ENCODE results near the gene TRIM22. TPM values are rescaled to one million over a fixed set of nuclear protein-coding genes. Genes with fewer than 3 reads are reported as not detected.

Gene TRIM22
- polyA plus RNA-seq, 1 donor (not counting 4 experiments of a cell fraction or from before 2014, with no cell fraction given): 119 TPM

DNA sequence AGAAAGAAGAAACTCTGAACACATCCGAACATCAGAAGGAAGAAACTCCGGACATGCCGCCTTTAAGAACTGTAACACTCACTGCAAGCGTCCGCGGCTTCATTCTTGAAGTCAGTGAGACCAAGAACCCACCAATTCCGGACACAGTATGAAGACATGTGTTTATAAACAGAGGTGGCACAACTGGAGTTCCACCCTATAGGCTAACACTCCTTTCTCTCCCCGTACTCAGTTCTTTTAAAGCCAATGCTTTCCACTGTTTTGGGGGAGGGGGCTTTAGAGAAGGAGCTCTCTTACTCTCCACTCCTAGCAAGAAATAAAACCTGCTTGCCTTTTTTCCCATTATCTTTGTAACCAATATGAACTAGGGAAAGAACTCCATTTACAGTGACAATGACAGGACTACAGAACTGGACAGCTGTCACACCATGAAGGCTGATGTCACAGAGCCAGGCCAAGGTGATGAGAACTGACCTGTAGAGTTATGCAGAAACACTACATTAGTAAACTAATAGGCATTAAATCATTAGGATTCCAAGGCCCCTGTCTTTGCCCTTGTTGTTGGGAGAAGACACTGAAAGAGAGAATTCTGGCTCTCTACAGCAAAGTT, 5.4 kb upstream of the TRIM22 start:
- Histone ChIP-seq H3K27ac (ENCODE audit: control insufficient read depth, insufficient read depth, low read length) (peak overlapping the region; percentile 96), H3K36me3 (ENCODE audit: control insufficient read depth in 2 of 2, extremely low read depth in 1 of 2, insufficient read depth in 2 of 2, low read length in 2 of 2) (peaks cover 0 to 4% of the 10 kb centered on the region in 2 experiments), H4K20me1 (ENCODE audit: control insufficient read depth, extremely low read depth, insufficient read depth, low read length) (no peaks in the 10 kb centered on the region), H3K9me3 (ENCODE audit: control insufficient read depth, low read depth, low read length) (no peaks in the 10 kb centered on the region), H3K27me3 (ENCODE audit: control insufficient read depth, extremely low read depth, insufficient read depth, low read length) (no peaks in the 10 kb centered on the region), H3K4me2 (ENCODE audit: control insufficient read depth, extremely low read depth, insufficient read depth, low read depth, low read length) (peak overlapping the region; percentile 92), H3K9ac (ENCODE audit: control insufficient read depth, extremely low read depth, insufficient read depth, low read length) (peak overlapping the region; percentile 92), H3K79me2 (ENCODE audit: control insufficient read depth, insufficient read depth, low read length) (peaks cover 25% of the 10 kb centered on the region), H2AFZ (ENCODE audit: control insufficient read depth, low read length) (no peak overlapping the region), H3K9me1 (ENCODE audit: control insufficient read depth, extremely low read depth, insufficient read depth, low read length) (no peaks in the 10 kb centered on the region), H3K4me1 (ENCODE audit: control insufficient read depth, extremely low read depth, insufficient read depth, low read length) (peaks cover 8% of the 10 kb centered on the region), H3K4me3 (ENCODE audit: control insufficient read depth in 2 of 3, extremely low read depth in 1 of 3, insufficient read depth in 2 of 3, low read depth in 1 of 3, low read length in 3 of 3) (peak overlapping the region; percentile 52 to 93 (median 91))
- no peak for DNase-seq (ENCODE audit: low read depth, low spot score)
- dilution Hi-C loops (cut with MboI; ENCODE audit: extremely low pct_ligation_motif_present, low sequenced_read_pairs): no loop called here
- no peak for FAIRE-seq
- TF ChIP-seq EZH2 (IDR thresholded peaks at IDR 0.05; ENCODE audit: low read length): no peak
- TF ChIP-seq, protein P1, sequence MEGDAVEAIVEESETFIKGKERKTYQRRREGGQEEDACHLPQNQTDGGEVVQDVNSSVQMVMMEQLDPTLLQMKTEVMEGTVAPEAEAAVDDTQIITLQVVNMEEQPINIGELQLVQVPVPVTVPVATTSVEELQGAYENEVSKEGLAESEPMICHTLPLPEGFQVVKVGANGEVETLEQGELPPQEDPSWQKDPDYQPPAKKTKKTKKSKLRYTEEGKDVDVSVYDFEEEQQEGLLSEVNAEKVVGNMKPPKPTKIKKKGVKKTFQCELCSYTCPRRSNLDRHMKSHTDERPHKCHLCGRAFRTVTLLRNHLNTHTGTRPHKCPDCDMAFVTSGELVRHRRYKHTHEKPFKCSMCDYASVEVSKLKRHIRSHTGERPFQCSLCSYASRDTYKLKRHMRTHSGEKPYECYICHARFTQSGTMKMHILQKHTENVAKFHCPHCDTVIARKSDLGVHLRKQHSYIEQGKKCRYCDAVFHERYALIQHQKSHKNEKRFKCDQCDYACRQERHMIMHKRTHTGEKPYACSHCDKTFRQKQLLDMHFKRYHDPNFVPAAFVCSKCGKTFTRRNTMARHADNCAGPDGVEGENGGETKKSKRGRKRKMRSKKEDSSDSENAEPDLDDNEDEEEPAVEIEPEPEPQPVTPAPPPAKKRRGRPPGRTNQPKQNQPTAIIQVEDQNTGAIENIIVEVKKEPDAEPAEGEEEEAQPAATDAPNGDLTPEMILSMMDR (optimal IDR thresholded peaks at IDR 0.05 in 1 of 3, IDR thresholded peaks at IDR 0.05 in 1 of 3, conservative IDR thresholded peaks at IDR 0.05 in 1 of 3; ENCODE audit: extremely low read depth in 1 of 3, insufficient read depth in 2 of 3, low read length in 3 of 3): no peak

DNA sequence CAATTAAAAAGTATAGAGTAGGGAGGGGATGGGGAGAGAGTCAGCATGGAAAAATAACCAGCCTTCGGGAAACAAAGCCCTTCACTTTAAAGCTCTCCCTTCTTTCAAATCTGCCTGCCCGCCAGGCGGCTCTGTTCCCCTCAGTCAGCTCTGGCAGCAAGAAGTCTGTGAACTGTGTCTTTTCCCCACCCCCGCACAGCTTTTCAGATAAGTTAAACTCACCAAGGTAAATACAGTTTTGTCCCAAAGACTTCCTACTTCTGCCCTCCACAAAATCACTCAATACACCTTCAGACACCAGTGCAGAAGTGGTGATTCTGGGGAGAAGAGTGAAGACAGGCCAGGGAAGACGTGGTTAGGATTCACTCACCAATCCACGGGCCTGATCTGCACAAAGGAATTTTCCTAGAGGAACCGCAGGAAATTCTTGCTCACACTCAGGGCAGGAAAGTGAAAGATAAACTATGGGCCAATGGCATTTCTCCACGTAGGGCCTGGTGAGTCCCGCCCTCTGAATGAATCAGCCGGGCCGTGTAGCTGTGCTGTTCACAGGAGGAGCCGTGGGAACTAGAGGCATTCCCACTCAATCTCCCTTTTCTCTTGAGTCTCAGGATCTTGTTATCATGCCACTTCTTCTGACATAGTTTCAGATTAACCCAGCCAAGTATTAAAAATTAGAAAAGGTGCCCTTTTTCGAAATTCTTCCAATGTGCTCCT, 4.8 kb upstream of the TRIM22 start, which contains the start of gene TRIM5:
Gene TRIM5, minus strand, starts transcription at position 429 of the 717 bp plus-strand sequence. CDS start 4,897 bp downstream, outside the sequence.
- dilution Hi-C loops (cut with MboI; ENCODE audit: extremely low pct_ligation_motif_present, low sequenced_read_pairs): no loop called here
- no peaks in the 10 kb centered on the region for H3K9me1 ChIP-seq (ENCODE audit: control insufficient read depth, extremely low read depth, insufficient read depth, low read length)
- H3K4me2 ChIP-seq (ENCODE audit: control insufficient read depth, extremely low read depth, insufficient read depth, low read depth, low read length): peak within 1 kb of the TSS; percentile 92

More for the DNA sequence above, 4.8 kb upstream of the TRIM22 start, which contains the start of gene TRIM5:
- H4K20me1 ChIP-seq (ENCODE audit: control insufficient read depth, extremely low read depth, insufficient read depth, low read length): no peaks in the 10 kb centered on the region
- FAIRE-seq (peak; percentile 78), DNase-seq (ENCODE audit: low read depth, low spot score) (peak; percentile 82)
- H3K4me3 ChIP-seq (ENCODE audit: control insufficient read depth in 2 of 3, extremely low read depth in 1 of 3, insufficient read depth in 2 of 3, low read depth in 1 of 3, low read length in 3 of 3): peak within 1 kb of the TSS; percentile 52 to 93 (median 91)
- H3K9ac ChIP-seq (ENCODE audit: control insufficient read depth, extremely low read depth, insufficient read depth, low read length): peak within 1 kb of the TSS; percentile 92
- peak within 1 kb of the TSS; percentile 95 for H2AFZ ChIP-seq (ENCODE audit: control insufficient read depth, low read length)
- TF ChIP-seq EZH2 (IDR thresholded peaks at IDR 0.05; ENCODE audit: low read length): no peak
- TF ChIP-seq, protein P1 (optimal IDR thresholded peaks at IDR 0.05 in 1 of 3, IDR thresholded peaks at IDR 0.05 in 1 of 3, conservative IDR thresholded peaks at IDR 0.05 in 1 of 3; ENCODE audit: extremely low read depth in 1 of 3, insufficient read depth in 2 of 3, low read length in 3 of 3): peak; percentile 65 to 76 (median 67)
- H3K27ac ChIP-seq (ENCODE audit: control insufficient read depth, insufficient read depth, low read length): peak within 1 kb of the TSS; percentile 96
- peaks cover 12% of the 10 kb centered on the region for H3K4me1 ChIP-seq (ENCODE audit: control insufficient read depth, extremely low read depth, insufficient read depth, low read length)
- peaks cover 25% of the 10 kb centered on the region for H3K79me2 ChIP-seq (ENCODE audit: control insufficient read depth, insufficient read depth, low read length)
- peaks cover 0 to under 1% of the 10 kb centered on the region in 2 experiments for H3K36me3 ChIP-seq (ENCODE audit: control insufficient read depth in 2 of 2, extremely low read depth in 1 of 2, insufficient read depth in 2 of 2, low read length in 2 of 2)
- H3K9me3 ChIP-seq (ENCODE audit: control insufficient read depth, low read depth, low read length): no peaks in the 10 kb centered on the region
- no peaks in the 10 kb centered on the region for H3K27me3 ChIP-seq (ENCODE audit: control insufficient read depth, extremely low read depth, insufficient read depth, low read length)

Measured in keratinocyte (primary cell).